Psoas muscle (tissue), 8 donors: ENCODE results near the gene EIPR1. TPM values are rescaled to one million over a fixed set of nuclear protein-coding genes. Genes with fewer than 3 reads are reported as not detected.

ENCODE experiments used
- ATAC-seq, 4 donors: fragments of 200-7000 bp; cut with Tn5 transposase; one replicate each; pipeline ENCODE4 v1.9.1; 2020; ENCODE audit warnings: moderate library complexity in 3 of 4, mild to moderate bottlenecking in 2 of 4
- DNase-seq, 2 donors: peaks; one replicate each; pipeline ENCODE4 v3.0.0-alpha.2; 2020
- H3K27ac ChIP-seq: fragments of 200-600 bp; one replicate; pipeline ENCODE4 v1.8.0; 2022
- H3K27me3 ChIP-seq, 3 donors: fragments of 200-600 bp in 1 of 3; one replicate each; pipeline versions ENCODE4 v1.6.1 to v1.8.0; 2013 to 2022; ENCODE audit warnings: low read length in 2 of 3, mild to moderate bottlenecking in 2 of 3, moderate library complexity in 1 of 3; ENCODE audit not compliant: insufficient read depth in 3 of 3
- H3K36me3 ChIP-seq, 2 donors: fragments of 200-600 bp in 1 of 2; one replicate each; pipeline versions ENCODE4 v1.6.1 to v1.8.0; 2013 to 2022; ENCODE audit warnings: low read depth in 1 of 2, mild to moderate bottlenecking in 1 of 2, moderate library complexity in 1 of 2; ENCODE audit not compliant: insufficient read depth in 1 of 2
- H3K4me1 ChIP-seq: fragments of 200-600 bp; one replicate; pipeline ENCODE4 v1.8.0; 2022
- H3K4me3 ChIP-seq: fragments of 200-600 bp; one replicate; pipeline ENCODE4 v1.8.0; 2022; ENCODE audit warnings: mild to moderate bottlenecking
- H3K9me3 ChIP-seq: fragments of 200-600 bp; one replicate; pipeline ENCODE4 v1.8.0; 2022
- CTCF ChIP-seq: fragments of 200-600 bp; IDR thresholded peaks from one replicate; pipeline ENCODE4 v1.8.0; 2022; ENCODE audit warnings: antibody characterized with exemption
- WGBS, 3 donors: extraction: QIAGEN DNeasy Blood & Tissue Kit; methylation state at CpG; one replicate each; pipeline versions ENCODE4 v1.1.6 to v1.1.7; 2013; 5-methylcytosine and 5-hydroxymethylcytosine counted together
- intact Hi-C, 2 donors: fragments of 100-400 bp; cut with DNase I; formaldehyde crosslinking; loops; one replicate each; pipeline versions ENCODE4 v1.11.0 to v1.14.2; 2022
- polyA plus RNA-seq, 3 donors: library from polyadenylated mRNA; stranded (reverse); fragments of 200-250 nt; gene quantifications; one replicate each; pipeline ENCODE4 v1.2.3, GENCODE V29; 2013
- total RNA-seq, 4 donors: library from RNA; stranded (reverse); fragmentation: NEBNext Ultra II Directional in 2 of 4; extraction: Animal tissue kit (Norgen Biotek cat#: 25700) in 2 of 4; gene quantifications; one replicate each; pipeline versions ENCODE4 v1.2.1 to v1.2.4, GENCODE V29; 2021 to 2023
- donor health status: healthy with polysubstance abuse.
- donor health status: DM: no; HTN: no; CAD: no; lungs with moderate emphysema.
- donor health status: Bipolar disorder and iron deficiency.
- donor health status: healthy.
- donor health status: DM: yes; HTN: yes; CAD: no.
- donor health status: DM: no; HTN: no; CAD: no.
- donor health status: DM: no; HTN: no; CAD: no.
- donor health status: DM: yes; HTN: yes; CAD: no.

Gene EIPR1
- total and polyA plus RNA-seq, 7 donors: 9.7 to 42.1 (median 12.5) TPM

- no peak for TF ChIP-seq CTCF
- H3K27ac ChIP-seq: no peak overlapping the region
- whole genome bisulfite sequencing, 3 donors: 92 to 93% (median 93%) methylated on average over 4 of the region's 4 CpGs
- no peak for DNase-seq
- H3K27me3 ChIP-seq: no peaks in the 10 kb centered on the region
- H3K36me3 ChIP-seq: no peaks in the 10 kb centered on the region
- H3K4me1 ChIP-seq: no peaks in the 10 kb centered on the region
- intact Hi-C loops: no loop called here
- no peak for ATAC-seq
- H3K4me3 ChIP-seq: no peak overlapping the region
- peaks cover 10% of the 10 kb centered on the region for H3K9me3 ChIP-seq
Observed at GRCh38 chr2:3248754-3249475, 128.7 kb downstream of the EIPR1 start.

GRCh38 chr2:3246928-3247714 is 130.5 kb downstream of the EIPR1 start:
- WGBS, 3 donors: 67 to 85% (median 77%) methylated on average over 10 of the region's 13 CpGs
- intact Hi-C loops: no loop called here
- TF ChIP-seq CTCF: no peak
- Histone ChIP-seq H3K27me3 (no peaks in the 10 kb centered on the region), H3K27ac (no peak overlapping the region), H3K36me3 (no peaks in the 10 kb centered on the region), H3K9me3 (peaks cover 10% of the 10 kb centered on the region), H3K4me1 (no peaks in the 10 kb centered on the region), H3K4me3 (no peak overlapping the region)
- ATAC-seq (no peak), DNase-seq (no peak)

GRCh38 chr2:3246406-3246805 is 131.2 kb downstream of the EIPR1 start:
- no peaks in the 10 kb centered on the region for H3K4me1 ChIP-seq
- TF ChIP-seq CTCF: no peak
- H3K27ac ChIP-seq: no peak overlapping the region
- 74 to 98% (median 82%) methylated on average over 4 to 5 of the region's 6 CpGs for WGBS, 3 donors
- no peaks in the 10 kb centered on the region for H3K27me3 ChIP-seq
- intact Hi-C loops: no loop called here
- H3K36me3 ChIP-seq: no peaks in the 10 kb centered on the region
- no peak for ATAC-seq
- peaks cover 10% of the 10 kb centered on the region for H3K9me3 ChIP-seq
- no peak overlapping the region for H3K4me3 ChIP-seq
- no peak for DNase-seq

- Histone ChIP-seq H3K27ac (no peak overlapping the region), H3K4me1 (no peaks in the 10 kb centered on the region), H3K36me3 (no peaks in the 10 kb centered on the region), H3K4me3 (no peak overlapping the region), H3K9me3 (peaks cover 7% of the 10 kb centered on the region), H3K27me3 (no peaks in the 10 kb centered on the region)
- intact Hi-C loops: no loop called here
- DNase-seq (no peak), ATAC-seq (no peak)
- no peak for TF ChIP-seq CTCF
- WGBS, 3 donors: 90 to 96% (median 94%) methylated on average over 7 of the region's 7 CpGs
Observed at GRCh38 chr2:3244486-3244885, 133.1 kb downstream of the EIPR1 start.
